Right lobe of liver (tissue), 4 donors: ENCODE data around the gene TSSK6.

ENCODE experiments used
- CTCF ChIP-seq, 4 donors: fragments of 200-600 bp in 3 of 4; fragments of 450-650 bp in 1 of 4; IDR thresholded peaks; one replicate each; pipeline versions ENCODE4 v1.5.1 to v1.8.0; 2016 to 2022; ENCODE audit warnings: antibody characterized with exemption in 4 of 4, mild to moderate bottlenecking in 2 of 4
- POLR2A ChIP-seq: fragments of 450-650 bp; IDR thresholded peaks from one replicate; pipeline ENCODE4 v1.6.1; 2017; ENCODE audit warnings: antibody characterized with exemption, mild to moderate bottlenecking
- donor health status: DM: no; HTN: no; CAD: no.
- donor health status: DM: no; HTN: no; CAD: no.
- donor health status: DM: no; HTN: yes; CAD: no.

- TF ChIP-seq CTCF (IDR thresholded peaks at IDR 0.05), result no peak
- no peak for TF ChIP-seq POLR2A
These were observed 12.6 kb upstream of the TSSK6 start for GRCh38 chr19:19527674-19528625.
